Measurements from ENCODE around the gene HEPH. TPM values are rescaled to one million over a fixed set of nuclear protein-coding genes. Genes with fewer than 3 reads are reported as not detected.

HEPH gene
- total RNA-seq, 2 donors from 2014 or later, result 76.2 to 88.1 TPM

- Histone ChIP-seq H3K4me3 (ENCODE audit: low read length) (no peak overlapping the region), H3K9me3 (ENCODE audit: control insufficient read depth, low read length) (no peaks in the 10 kb centered on the region), H3K27me3 (ENCODE audit: control insufficient read depth, insufficient read depth, low read length, poor library complexity, severe bottlenecking) (no peaks in the 10 kb centered on the region), H3K36me3 (ENCODE audit: control insufficient read depth, insufficient read depth, low read length) (peaks cover 9% of the 10 kb centered on the region), H3K4me1 (ENCODE audit: control insufficient read depth, insufficient read depth, low read length) (no peaks in the 10 kb centered on the region), H3K27ac (ENCODE audit: low read depth, low read length) (no peak overlapping the region), H3K9ac (ENCODE audit: extremely low read depth, low read length, poor library complexity, severe bottlenecking) (no peak overlapping the region)
- Mint-ChIP-seq H3K27me3 (ENCODE audit: insufficient read depth) (no peaks in the 10 kb centered on the region), H3K36me3 (ENCODE audit: low read depth) (peaks cover 5% of the 10 kb centered on the region), H3K9me3 (peaks cover 33% of the 10 kb centered on the region), H3K4me3 (no peak overlapping the region), H3K27ac (no peak overlapping the region), H3K4me1 (peaks cover 4% of the 10 kb centered on the region)
- WGBS, 2 experiments (ENCODE audit: insufficient coverage in 1 of 2, insufficient read length in 1 of 2), result 85 to 87% methylated on average over 2 to 4 of the region's 4 CpGs
- DNase-seq, result no peak
- TF ChIP-seq CTCF (conservative IDR thresholded peaks at IDR 0.05), result no peak
Observed at GRCh38 chrX:66200050-66200664, 36.1 kb downstream of the HEPH start.

- Mint-ChIP-seq H3K4me1 (peaks cover 4% of the 10 kb centered on the region), H3K27me3 (ENCODE audit: insufficient read depth) (no peaks in the 10 kb centered on the region), H3K9me3 (peaks cover 37% of the 10 kb centered on the region), H3K36me3 (ENCODE audit: low read depth) (peaks cover 5% of the 10 kb centered on the region), H3K27ac (no peak overlapping the region), H3K4me3 (no peak overlapping the region)
- TF ChIP-seq CTCF (conservative IDR thresholded peaks at IDR 0.05), result peak; percentile 60
- Histone ChIP-seq H3K4me1 (ENCODE audit: control insufficient read depth, insufficient read depth, low read length) (no peaks in the 10 kb centered on the region), H3K4me3 (ENCODE audit: low read length) (no peak overlapping the region), H3K9me3 (ENCODE audit: control insufficient read depth, low read length) (no peaks in the 10 kb centered on the region), H3K9ac (ENCODE audit: extremely low read depth, low read length, poor library complexity, severe bottlenecking) (no peak overlapping the region), H3K27me3 (ENCODE audit: control insufficient read depth, insufficient read depth, low read length, poor library complexity, severe bottlenecking) (no peaks in the 10 kb centered on the region), H3K27ac (ENCODE audit: low read depth, low read length) (no peak overlapping the region), H3K36me3 (ENCODE audit: control insufficient read depth, insufficient read depth, low read length) (peaks cover 11% of the 10 kb centered on the region)
- WGBS, 2 experiments (ENCODE audit: insufficient coverage in 1 of 2, insufficient read length in 1 of 2), result 100% methylated on average over 1 of the region's 5 CpGs
- DNase-seq, result no peak
Observed at GRCh38 chrX:66200855-66201795, 37.1 kb downstream of the HEPH start.

- no peak overlapping the region for H3K27ac ChIP-seq (ENCODE audit: low read depth, low read length)
- Mint-ChIP-seq H3K27ac (no peak overlapping the region), H3K9me3 (peaks cover 30% of the 10 kb centered on the region), H3K27me3 (ENCODE audit: insufficient read depth) (no peaks in the 10 kb centered on the region), H3K36me3 (ENCODE audit: low read depth) (peaks cover 5% of the 10 kb centered on the region), H3K4me3 (no peak overlapping the region), H3K4me1 (peaks cover 4% of the 10 kb centered on the region)
- no peaks in the 10 kb centered on the region for H3K9me3 ChIP-seq (ENCODE audit: control insufficient read depth, low read length)
- WGBS, 2 experiments (ENCODE audit: insufficient coverage in 1 of 2, insufficient read length in 1 of 2), result 97% methylated on average over 4 of the region's 5 CpGs; no CpG with 5 or more reads in 1 of the 2 experiments
- H3K27me3 ChIP-seq (ENCODE audit: control insufficient read depth, insufficient read depth, low read length, poor library complexity, severe bottlenecking), result no peaks in the 10 kb centered on the region
- H3K36me3 ChIP-seq (ENCODE audit: control insufficient read depth, insufficient read depth, low read length), result peaks cover 17% of the 10 kb centered on the region
- no peak for DNase-seq
- peak overlapping the region; percentile 40 for H3K4me3 ChIP-seq (ENCODE audit: low read length)
- TF ChIP-seq CTCF (conservative IDR thresholded peaks at IDR 0.05), result no peak
- H3K4me1 ChIP-seq (ENCODE audit: control insufficient read depth, insufficient read depth, low read length), result no peaks in the 10 kb centered on the region
- H3K9ac ChIP-seq (ENCODE audit: extremely low read depth, low read length, poor library complexity, severe bottlenecking), result no peak overlapping the region
Observed at GRCh38 chrX:66203114-66203513, 39.1 kb downstream of the HEPH start.

Measured in endodermal cell (in vitro differentiated cells).